HG02840 (cell line): ENCODE measurements around the gene P2RX1.

Experiments used
- ATAC-seq: cut with Tn5 transposase; IDR thresholded peaks from one replicate; pipeline ENCODE4 v1.9.1; 2021; ENCODE audit warnings: mild to moderate bottlenecking, moderate library complexity, moderate number of reproducible peaks; ENCODE audit not compliant: unreplicated experiment, low FRiP score

Gene P2RX1

GRCh38 chr17:3915995-3916696 is at the start of gene P2RX1:
TSS of gene P2RX1 (minus strand) at chr17:3916465. CDS start at chr17:3916225, 240 bp downstream.
- ATAC-seq = no peak

DNA sequence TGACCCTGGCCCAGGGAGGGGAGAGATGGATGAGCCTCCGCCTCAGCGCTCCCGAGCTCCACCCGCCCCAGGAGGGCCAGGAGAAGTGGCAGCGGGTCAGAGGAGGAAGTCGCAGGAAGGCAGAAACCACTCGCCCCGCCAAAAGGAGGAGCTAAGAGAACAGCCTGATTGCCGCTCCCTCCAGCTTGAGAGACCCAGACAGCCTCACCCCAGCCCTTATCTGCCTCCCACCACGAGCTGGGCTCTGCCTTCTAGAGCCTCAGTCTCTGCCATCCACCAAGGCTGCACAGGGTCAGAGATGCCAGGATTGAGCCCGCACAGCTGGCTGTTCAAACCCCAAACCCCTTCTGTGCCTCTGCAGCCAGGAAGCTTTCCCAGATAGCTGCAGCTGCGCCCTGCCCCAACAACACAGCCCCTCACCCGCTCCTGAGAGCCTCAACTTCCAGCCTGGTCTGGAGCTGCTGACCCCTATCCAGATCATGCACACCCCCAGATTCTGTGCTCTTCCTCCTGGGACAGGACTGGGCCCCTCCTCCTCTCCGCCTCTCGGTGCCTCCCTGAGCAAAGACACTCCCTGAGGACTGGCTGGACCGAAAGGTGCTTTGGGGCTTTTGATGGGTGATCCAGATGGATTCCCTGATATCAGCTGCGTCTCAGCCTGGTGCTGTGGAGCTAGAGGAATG is 49.0 kb upstream of the P2RX1 start:
- ATAC-seq = no peak

DNA sequence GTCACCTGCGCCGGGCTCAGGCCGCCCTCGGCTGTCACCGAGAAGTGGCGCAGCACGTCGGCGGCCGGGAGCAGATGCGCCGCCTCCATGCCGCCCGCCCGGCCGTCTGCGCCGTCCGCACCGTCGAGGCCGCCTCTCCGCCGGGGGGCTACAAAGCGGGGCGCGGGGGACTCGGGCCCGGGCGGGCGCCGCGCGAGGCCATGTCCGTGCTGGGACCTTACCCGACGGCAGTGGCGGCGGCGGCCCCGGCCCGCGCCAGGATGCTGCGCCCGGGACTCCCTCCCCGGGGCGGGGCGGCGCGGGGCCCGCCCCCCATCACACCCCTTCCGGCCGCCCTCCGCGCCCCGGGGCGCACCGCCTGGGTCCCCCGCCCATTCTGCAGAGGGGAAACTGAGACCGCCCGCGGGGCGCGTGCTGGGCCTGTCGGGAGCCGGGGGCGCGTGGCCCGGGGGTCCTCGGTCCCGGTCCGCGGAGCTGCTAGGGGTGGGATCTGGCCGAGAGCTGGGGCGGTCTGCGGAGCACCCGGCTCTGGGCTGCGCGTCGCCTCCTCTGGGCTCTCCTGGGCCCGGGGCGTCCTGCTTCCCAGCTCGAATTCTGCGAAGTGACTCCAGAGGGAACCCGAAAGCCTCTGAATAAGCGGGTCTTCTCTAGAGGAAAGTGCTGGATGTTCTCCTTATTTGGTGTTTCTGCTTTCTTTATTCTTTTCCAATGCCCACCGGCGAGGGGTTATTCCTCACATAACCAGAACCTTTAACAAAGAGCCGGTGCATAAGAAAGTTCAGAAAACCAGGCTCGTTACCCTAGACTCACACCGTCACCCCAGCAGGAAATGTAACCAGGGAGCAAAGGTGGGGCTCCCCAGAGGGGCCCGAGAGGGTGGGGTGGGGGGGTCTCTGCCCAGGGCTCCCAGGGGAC is 48.2 kb upstream of the P2RX1 start, which contains the start of gene ATP2A3:
ATP2A3 (minus strand) TSS at position 235 of the 915 bp plus-strand sequence; CDS start at position 89, 146 bp downstream.
- ATAC-seq = no peak

GRCh38 chr17:3963237-3964201 is 47.3 kb upstream of the P2RX1 start:
- no peak for ATAC-seq

- no peak for ATAC-seq
These were observed 46.6 kb upstream of the P2RX1 start for GRCh38 chr17:3962965-3963236.

DNA sequence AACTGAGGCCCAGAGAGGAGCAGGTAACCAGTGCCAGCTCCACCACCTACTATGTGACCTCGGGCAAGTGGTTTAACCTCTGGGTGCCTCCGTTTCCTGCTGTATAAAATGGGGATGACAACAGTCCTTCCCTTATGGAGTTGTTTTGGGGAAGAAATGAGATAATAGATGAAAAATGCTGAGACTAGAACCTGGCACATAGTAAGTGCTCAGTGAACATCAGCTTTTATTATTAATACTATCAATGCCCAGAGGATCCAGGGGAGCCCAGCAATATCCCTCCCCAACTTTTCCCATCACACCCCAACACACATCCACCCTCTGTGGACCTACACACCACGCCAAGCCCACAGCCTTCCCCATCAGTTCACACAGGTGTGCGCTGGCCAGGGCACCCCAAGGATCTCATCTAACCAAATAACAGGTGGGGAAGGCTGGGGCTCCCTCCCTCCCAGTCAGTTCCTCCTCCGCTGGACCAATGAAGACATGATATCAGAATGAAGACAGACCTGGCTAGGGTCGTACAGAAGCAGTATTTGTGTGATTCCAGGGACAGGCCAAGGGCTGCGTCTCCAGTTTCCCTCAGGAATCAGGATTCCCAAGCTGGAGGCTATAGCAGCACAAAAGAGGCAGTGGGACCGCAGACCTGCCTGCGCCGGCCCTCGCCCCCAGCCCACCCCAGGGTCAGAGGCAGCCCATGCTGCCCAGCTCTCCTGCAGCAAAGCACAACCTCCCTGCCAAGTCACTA is 46.1 kb upstream of the P2RX1 start:
- ATAC-seq = no peak

DNA sequence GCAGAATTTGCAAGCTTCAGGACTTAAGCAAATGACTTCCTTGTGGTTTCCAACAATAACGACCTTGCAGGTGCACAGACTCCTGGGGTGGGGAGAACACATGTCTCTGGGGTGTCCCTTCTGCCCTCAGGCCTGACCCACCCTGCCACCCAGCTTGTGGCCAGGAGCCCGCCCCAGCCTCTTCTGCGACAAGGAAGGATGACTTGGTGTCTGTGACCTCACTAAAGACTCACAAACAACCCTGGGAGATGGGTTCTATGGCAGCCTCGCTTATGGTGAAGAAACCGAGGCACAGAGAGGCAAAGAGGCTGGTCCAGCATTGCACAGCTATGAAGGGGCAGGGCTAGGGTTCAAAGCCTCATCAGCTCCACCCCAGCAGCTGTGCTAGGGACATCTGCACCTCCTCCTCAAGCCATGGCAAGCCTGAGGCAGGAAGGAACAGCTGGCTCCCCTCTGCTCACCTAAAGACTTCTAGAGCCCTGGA is 45.3 kb upstream of the P2RX1 start:
- no peak for ATAC-seq

DNA sequence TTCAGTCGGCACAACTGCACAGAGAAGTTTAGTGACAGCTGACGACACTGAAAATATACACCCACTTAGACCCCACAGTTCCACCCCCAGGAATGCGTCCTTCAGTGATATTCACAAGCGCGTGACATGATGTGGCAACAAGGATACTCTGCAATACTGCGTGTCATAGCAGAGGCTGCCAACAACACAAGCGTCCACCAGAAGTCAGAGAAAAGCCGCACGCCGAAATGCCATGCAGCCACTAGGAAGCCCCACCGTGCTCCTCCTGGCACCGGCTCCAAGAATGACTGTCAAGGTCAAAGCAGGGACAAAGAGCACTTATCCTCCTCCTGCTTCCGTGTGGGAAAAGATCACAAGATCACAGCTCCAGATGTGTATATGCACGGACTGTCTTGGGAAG is 44.5 kb upstream of the P2RX1 start:
- ATAC-seq = no peak

- ATAC-seq = no peak
These were observed 43.8 kb upstream of the P2RX1 start for GRCh38 chr17:3959921-3960601.

DNA sequence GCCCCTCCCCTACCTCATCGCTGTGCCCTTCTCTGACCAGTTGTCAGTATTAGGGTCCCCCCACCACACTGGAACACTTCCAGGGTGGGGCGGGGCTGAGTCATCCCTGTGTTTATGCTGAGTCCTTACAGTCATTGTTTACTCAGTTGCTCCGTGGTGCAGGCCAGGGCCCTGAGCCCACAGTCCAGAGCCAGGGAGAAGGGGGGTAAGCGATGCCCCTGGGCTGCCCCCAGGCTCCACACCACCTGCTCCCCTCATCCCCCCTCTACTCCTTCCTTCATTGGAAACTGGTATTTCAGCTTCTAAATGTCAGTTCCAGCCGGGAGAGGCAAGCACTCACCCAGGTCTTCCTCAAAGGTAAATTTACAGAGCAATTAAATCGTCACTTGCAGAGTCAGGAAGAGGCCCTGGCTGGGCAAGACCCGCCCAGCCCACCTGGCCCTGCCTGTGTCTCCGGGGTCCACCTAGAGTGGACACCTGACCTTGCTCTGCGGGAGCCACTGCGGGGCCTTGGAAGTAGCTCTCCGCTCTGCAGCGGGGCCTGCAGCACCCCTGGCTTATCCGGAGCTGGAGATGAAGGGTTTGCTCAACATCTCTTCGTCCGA is 43.1 kb upstream of the P2RX1 start:
- no peak for ATAC-seq

DNA sequence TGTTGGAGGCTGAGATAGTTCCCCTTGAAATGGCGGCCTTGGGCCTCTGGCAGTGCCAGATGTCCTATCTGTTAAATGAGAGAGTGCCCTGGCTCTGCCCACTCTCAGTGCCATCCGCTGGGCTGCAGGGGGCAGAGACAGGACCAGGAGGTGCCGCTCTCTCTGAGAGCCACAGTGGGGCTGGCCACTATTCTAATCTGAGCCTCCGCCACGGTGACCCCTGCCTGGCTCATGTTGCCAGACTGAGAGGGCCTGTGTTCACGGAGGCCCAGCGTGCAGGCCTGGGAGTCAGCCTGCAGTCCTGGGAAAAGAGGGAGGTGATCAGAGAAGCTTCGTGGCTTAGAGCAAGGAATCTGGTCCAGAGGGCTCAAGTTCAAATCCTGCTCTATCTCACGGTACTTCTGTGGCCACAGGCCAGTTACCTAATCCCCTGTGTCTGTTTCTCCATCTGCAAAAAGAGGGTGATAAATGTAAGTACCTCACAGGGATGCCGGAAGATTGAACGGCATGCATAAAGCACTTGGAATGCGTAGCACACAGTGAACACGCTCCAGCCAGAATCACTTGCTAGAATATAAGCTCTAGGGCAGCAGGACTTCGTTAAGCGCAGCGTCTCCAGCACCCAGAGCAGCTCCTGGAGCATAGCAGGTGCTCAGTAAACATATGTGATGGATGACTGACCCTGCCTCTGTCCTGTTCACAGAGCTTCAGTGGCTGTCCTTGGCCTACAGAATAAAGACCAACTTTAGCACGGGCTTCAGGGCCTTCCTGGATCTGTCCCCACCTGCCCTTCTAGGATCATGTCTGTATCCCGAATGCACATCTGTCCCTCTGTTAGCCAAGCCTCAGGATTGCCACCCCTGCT is 41.7 kb upstream of the P2RX1 start:
- ATAC-seq = no peak

DNA sequence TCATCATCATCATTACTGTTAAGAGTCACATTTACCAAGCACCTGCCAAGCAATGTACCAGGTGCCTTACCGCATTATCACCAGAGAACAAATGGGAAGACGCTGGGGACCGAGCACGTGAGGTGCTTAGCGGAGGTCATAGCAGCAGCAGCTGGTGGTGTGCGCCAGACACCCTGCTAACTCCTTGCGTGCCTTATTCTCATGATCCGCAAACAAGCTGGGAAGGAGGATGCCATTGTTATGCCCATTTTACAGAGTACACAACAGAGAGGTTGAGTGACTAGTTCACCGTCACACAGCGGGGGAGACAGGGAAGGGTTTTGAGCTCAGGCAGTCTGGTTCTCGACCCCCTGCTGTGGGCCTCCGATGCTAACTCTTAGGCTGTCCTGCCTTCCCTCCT is 40.7 kb upstream of the P2RX1 start:
- no peak for ATAC-seq

DNA sequence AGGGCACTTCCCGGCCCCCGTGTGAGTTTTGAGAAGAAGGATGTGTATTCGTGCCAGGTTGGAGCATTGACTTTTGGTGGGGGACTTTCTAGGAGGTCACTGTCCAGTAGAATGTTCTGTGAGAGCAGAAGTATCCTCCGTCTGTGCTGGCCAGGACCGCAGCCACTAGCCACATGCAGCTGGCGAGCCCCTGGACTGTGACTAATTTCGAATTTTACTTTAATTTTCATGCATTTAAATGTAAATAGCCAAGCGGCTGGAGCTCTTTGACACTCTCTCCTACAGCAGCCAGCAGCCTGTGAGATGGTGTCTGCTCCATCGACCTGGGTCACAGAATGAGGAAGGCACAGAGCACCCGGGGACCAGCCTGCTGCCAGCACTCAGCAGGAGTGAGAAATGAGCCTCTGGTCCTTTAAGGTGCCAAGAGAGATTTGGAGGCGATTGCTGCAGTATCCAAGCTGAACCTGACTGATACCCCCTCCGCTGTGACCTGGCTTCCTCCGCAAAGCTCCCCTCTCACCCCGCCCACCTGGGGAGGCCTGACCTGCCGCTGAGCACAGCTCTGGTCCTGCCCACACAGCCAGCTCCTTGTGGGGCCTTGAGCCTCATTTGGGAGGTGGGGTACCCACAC is 40.2 kb upstream of the P2RX1 start:
- ATAC-seq = no peak

DNA sequence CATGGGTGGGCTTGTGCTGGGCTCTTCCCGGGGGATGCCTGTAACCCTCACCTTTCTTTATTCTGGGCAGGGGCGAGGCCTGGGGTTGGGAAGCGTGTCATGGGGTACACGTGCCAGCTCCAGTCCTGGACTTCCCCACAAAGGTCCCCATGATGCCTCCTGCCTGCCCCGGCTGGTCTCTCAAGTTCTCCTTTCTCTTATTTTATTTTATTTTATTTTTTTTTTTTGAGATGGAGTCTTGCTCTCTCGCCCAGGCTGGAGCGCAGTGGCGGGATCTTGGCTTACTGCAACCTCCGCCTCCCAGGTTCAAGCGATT is 39.4 kb upstream of the P2RX1 start:
- ATAC-seq = no peak

GRCh38 chr17:3954976-3955672 is 38.9 kb upstream of the P2RX1 start:
- ATAC-seq = no peak

GRCh38 chr17:3954086-3954485 is 37.8 kb upstream of the P2RX1 start:
- ATAC-seq = no peak

DNA sequence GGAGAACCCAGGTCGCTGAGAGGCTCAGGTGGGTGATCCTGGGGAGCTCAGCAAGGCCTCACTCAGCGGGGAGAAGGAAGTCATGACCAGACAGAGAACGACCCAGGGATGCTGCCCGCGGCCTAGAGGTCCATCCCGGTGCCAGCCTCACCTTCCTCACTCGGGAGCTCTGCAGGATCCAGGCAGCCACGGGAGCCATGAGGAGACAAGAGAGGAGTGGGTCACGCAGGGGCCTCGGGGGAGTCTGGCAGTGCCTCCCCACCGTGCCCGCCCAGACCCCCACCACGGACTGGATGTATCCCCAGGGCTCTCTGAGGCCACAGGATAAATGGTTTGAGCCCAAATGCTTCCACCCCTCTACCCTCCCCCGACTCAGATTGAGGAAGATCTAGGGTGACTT is 37.3 kb upstream of the P2RX1 start:
- ATAC-seq = no peak
